GM18508 (cell line): ENCODE results near the gene HRCT1.

Source experiments
- ATAC-seq: cut with Tn5 transposase; IDR thresholded peaks from one replicate; pipeline ENCODE4 v1.9.1; 2021; ENCODE audit warnings: moderate number of reproducible peaks; ENCODE audit not compliant: insufficient read depth, unreplicated experiment

HRCT1 gene

GRCh38 chr9:35939679-35940250 lies 33.8 kb downstream of the HRCT1 start:
- ATAC-seq, result no peak

GRCh38 chr9:35940458-35941407 lies 34.7 kb downstream of the HRCT1 start:
- no peak for ATAC-seq

- ATAC-seq, result no peak
These were observed 36.3 kb downstream of the HRCT1 start for GRCh38 chr9:35942286-35942685.

GRCh38 chr9:35944173-35944572 lies 38.2 kb downstream of the HRCT1 start:
- no peak for ATAC-seq

- ATAC-seq, result no peak
These were observed 38.8 kb downstream of the HRCT1 start for GRCh38 chr9:35944841-35945240.

GRCh38 chr9:35945341-35946018 lies 39.5 kb downstream of the HRCT1 start:
- no peak for ATAC-seq

- ATAC-seq, result no peak
These were observed 42.4 kb downstream of the HRCT1 start for GRCh38 chr9:35948451-35948850.

- ATAC-seq, result no peak
These were observed 42.9 kb downstream of the HRCT1 start for GRCh38 chr9:35948901-35949318.

GRCh38 chr9:35951736-35952135 lies 45.7 kb downstream of the HRCT1 start:
- ATAC-seq, result no peak

GRCh38 chr9:35952526-35953191 lies 46.7 kb downstream of the HRCT1 start:
- no peak for ATAC-seq

GRCh38 chr9:35954942-35955546 lies 49.0 kb downstream of the HRCT1 start:
- no peak for ATAC-seq

GRCh38 chr9:35956651-35957050 lies 50.6 kb downstream of the HRCT1 start:
- no peak for ATAC-seq
